Endothelial cell of umbilical vein (primary cell): Measurements from ENCODE around the gene ADORA2A. TPM values are rescaled to one million over a fixed set of nuclear protein-coding genes. Genes with fewer than 3 reads are reported as not detected.
A peak's percentile ranks its signal among the peaks of the same experiment; 100 is the strongest.

Source experiments
- BruUV-seq: library from RNA; stranded (reverse); fragments of 400-500 nt; replicated peaks from 2 replicates; lab custom pipeline; 2021; lab: Mats Ljungman, UMichigan
- CTCF ChIA-PET: fragments of 300-600, 350-600 bp; sonication (Branson Sonifier 250); formaldehyde crosslinking; loops from one replicate; lab custom pipeline; 2021; ENCODE audit warnings: antibody characterized with exemption, inconsistent platforms; lab: Charles Lee
- POLR2A ChIA-PET: fragments of 300-600, 350-600 bp; sonication (Branson Sonifier 250); formaldehyde crosslinking; loops from one replicate; lab custom pipeline; 2021; ENCODE audit warnings: antibody characterized with exemption, inconsistent platforms; lab: Charles Lee
- DNase-seq: peaks from one replicate; pipeline ENCODE4 v3.0.0-alpha.2; 2011; ENCODE audit warnings: low read depth, low spot score
- FAIRE-seq: peaks from 2 replicates; lab custom pipeline; 2011; peaks lifted over from hg19 to GRCh38; lab: Jason Lieb, UNC
- H2AFZ ChIP-seq: 2 replicates; pipeline ENCODE4 v1.6.0; 2012; ENCODE audit warnings: low read depth, low read length, control low read depth, inconsistent platforms
- H3K27ac ChIP-seq: 2 replicates; pipeline ENCODE4 v1.5.1; 2011; ENCODE audit warnings: low read depth, mild to moderate bottlenecking, control low read depth, low read length, moderate library complexity; ENCODE audit not compliant: insufficient read depth
- H3K27me3 ChIP-seq, 2 experiments: 2 replicates each; pipeline versions ENCODE4 v1.6.0 to v1.6.1; 2011; ENCODE audit warnings: low read length in 2 of 2, mixed read lengths in 1 of 2; ENCODE audit not compliant: control insufficient read depth in 2 of 2, insufficient read depth in 2 of 2
- H3K36me3 ChIP-seq, 2 experiments: 2 replicates in 1 of 2; 3 replicates in 1 of 2; pipeline ENCODE4 v1.5.1; 2011; ENCODE audit warnings: low read length in 2 of 2, mild to moderate bottlenecking in 1 of 2, moderate library complexity in 1 of 2; ENCODE audit not compliant: control insufficient read depth in 2 of 2, insufficient read depth in 2 of 2; ENCODE audit errors: extremely low read depth in 1 of 2
- H3K4me1 ChIP-seq: 3 replicates; pipeline ENCODE4 v1.5.1; 2011; ENCODE audit warnings: mild to moderate bottlenecking, low read length; ENCODE audit not compliant: control insufficient read depth, insufficient read depth; ENCODE audit errors: extremely low read depth
- H3K4me2 ChIP-seq: 2 replicates; pipeline ENCODE4 v1.6.1; 2011; ENCODE audit warnings: low read length, control low read depth, mixed read lengths; ENCODE audit not compliant: insufficient read depth
- H3K4me3 ChIP-seq, 3 experiments: fragments of 200-600 bp in 1 of 3; sonication (generic), shearing (Covaris generic) in 1 of 3; replicated peaks in 1 of 3; 2 replicates each; pipeline ENCODE4 v1.5.1; 2011 to 2016; ENCODE audit warnings: control low read depth in 3 of 3, low read length in 3 of 3, mild to moderate bottlenecking in 2 of 3, inconsistent platforms in 1 of 3, low read depth in 1 of 3, moderate library complexity in 1 of 3; ENCODE audit not compliant: insufficient read depth in 1 of 3
- H3K79me2 ChIP-seq: 2 replicates; pipeline ENCODE4 v1.6.0; 2012; ENCODE audit warnings: low read length, inconsistent platforms; ENCODE audit not compliant: control insufficient read depth, insufficient read depth
- H3K9ac ChIP-seq: replicated peaks from 2 replicates; pipeline ENCODE3; 2011; ENCODE audit warnings: low read length, control low read depth; ENCODE audit not compliant: insufficient read depth; ENCODE audit errors: extremely low read depth
- H3K9me1 ChIP-seq: replicated peaks from 3 replicates; pipeline ENCODE4 v1.6.0; 2011; ENCODE audit warnings: mild to moderate bottlenecking, low read length; ENCODE audit not compliant: control insufficient read depth, insufficient read depth; ENCODE audit errors: extremely low read depth
- H3K9me3 ChIP-seq: replicated peaks from 2 replicates; pipeline ENCODE4 v1.5.1; 2012; ENCODE audit warnings: low read length, inconsistent platforms; ENCODE audit not compliant: control insufficient read depth, insufficient read depth
- H4K20me1 ChIP-seq: replicated peaks from 2 replicates; pipeline ENCODE3; 2011; ENCODE audit warnings: mild to moderate bottlenecking, low read length; ENCODE audit not compliant: control insufficient read depth, insufficient read depth; ENCODE audit errors: extremely low read depth
- POLR2A ChIP-seq: IDR thresholded peaks from 2 replicates; pipeline ENCODE4 v1.6.1; 2012; ENCODE audit warnings: low read depth, mild to moderate bottlenecking, control low read depth, low read length
- POLR2AphosphoS5 ChIP-seq: IDR thresholded peaks from 2 replicates; pipeline ENCODE4 v1.6.1; 2012; ENCODE audit warnings: low read depth, mild to moderate bottlenecking, control low read depth, low read length, moderate library complexity; ENCODE audit not compliant: insufficient read depth
- dilution Hi-C: fragments of 300-500 bp; cut with MboI; formaldehyde crosslinking; loops from one replicate; pipeline ENCODE4 v1.15.0; 2019; ENCODE audit warnings: low sequenced_read_pairs; ENCODE audit not compliant: extremely low pct_ligation_motif_present
- intact Hi-C: fragments of 100-400 bp; cut with micrococcal nuclease; formaldehyde crosslinking; loops from one replicate; pipeline ENCODE4 v1.10.0; 2022
- polyA plus RNA-seq, 4 experiments: library from polyadenylated mRNA; depleted of rRNA in 3 of 4; stranded (reverse) in 3 of 4; unstranded in 1 of 4; fragments of >200 nt; gene quantifications; 2 replicates each; pipeline versions ENCODE4 v1.2.1 to v1.2.3, GENCODE V29; 2011 to 2012; ENCODE audit warnings: missing spikeins in 1 of 4
- total RNA-seq: library from RNA; stranded (reverse); gene quantifications from 2 replicates; pipeline ENCODE4 v1.2.3, GENCODE V29; 2021
- TF ChIP-seq, protein P1 (sequence below), 2 donors: IDR thresholded peaks; 1 replicate in 1 of 2; 2 replicates in 1 of 2; pipeline ENCODE4 v1.5.1; 2011; ENCODE audit warnings: low read length in 2 of 2, mild to moderate bottlenecking in 2 of 2, moderate library complexity in 2 of 2, control low read depth in 1 of 2, inconsistent platforms in 1 of 2, low read depth in 1 of 2; ENCODE audit not compliant: insufficient read depth in 1 of 2; ENCODE audit errors: extremely low read depth in 1 of 2

Gene ADORA2A
- total and polyA plus RNA-seq, 2 donors (not counting 3 experiments of a cell fraction or from before 2014, with no cell fraction given), result 20.0 to 33.1 TPM

DNA sequence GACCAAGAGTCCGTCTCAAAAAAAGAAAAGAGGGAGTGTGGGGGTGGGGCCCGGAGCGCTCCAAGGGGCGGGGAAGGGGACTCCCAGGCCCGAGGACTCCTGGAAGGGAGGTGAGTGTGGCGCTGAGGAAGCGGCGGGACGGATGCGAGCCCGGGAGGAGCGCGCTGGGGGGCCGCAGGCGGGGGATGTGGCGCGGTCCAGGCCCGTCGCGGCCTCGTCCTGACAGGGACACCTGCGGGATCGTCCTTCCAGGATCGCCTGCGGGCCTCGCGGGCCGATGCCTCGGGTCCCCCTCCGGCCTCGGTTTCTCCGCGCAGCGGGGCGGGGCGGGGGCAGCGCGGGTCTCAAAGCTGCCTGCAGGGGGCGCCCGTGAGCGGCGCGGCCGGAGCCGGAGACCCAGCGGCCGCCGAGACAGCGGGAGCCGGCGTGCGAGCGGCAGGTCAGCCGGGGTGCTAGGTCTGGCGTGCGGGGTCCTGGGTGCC, 3.8 kb upstream of the ADORA2A start:
- Histone ChIP-seq H4K20me1 (no peaks in the 10 kb centered on the region), H3K36me3 (peaks cover 0 to 2% of the 10 kb centered on the region in 2 experiments), H3K4me2 (peak overlapping the region; percentile 42), H3K4me3 (peak overlapping the region in 2 of 3 experiments; percentile 34 to 82), H3K9me3 (no peaks in the 10 kb centered on the region), H3K4me1 (peaks cover 27% of the 10 kb centered on the region), H2AFZ (peak overlapping the region; percentile 57), H3K9me1 (no peaks in the 10 kb centered on the region), H3K27me3 (no peaks in the 10 kb centered on the region), H3K79me2 (no peaks in the 10 kb centered on the region), H3K27ac (no peak overlapping the region), H3K9ac (no peak overlapping the region)
- FAIRE-seq (no peak), DNase-seq (peak; percentile 44)
- BruUV-seq, result no TSS peak
- CTCF ChIA-PET, result interaction anchor here (0.8 to 7.7 kb wide), 22 partner anchors 8 to 106 kb away, joined by 3 to 64 read pairs (median 5); no protein-coding TSS in a partner anchor
- intact Hi-C loops (loop anchor here (1.0 kb wide), 2 partner anchors 80 to 102 kb away; no protein-coding TSS in a partner anchor), dilution Hi-C loops (no loop called here)
- POLR2A ChIA-PET, result no interaction called here
- TF ChIP-seq, protein P1, sequence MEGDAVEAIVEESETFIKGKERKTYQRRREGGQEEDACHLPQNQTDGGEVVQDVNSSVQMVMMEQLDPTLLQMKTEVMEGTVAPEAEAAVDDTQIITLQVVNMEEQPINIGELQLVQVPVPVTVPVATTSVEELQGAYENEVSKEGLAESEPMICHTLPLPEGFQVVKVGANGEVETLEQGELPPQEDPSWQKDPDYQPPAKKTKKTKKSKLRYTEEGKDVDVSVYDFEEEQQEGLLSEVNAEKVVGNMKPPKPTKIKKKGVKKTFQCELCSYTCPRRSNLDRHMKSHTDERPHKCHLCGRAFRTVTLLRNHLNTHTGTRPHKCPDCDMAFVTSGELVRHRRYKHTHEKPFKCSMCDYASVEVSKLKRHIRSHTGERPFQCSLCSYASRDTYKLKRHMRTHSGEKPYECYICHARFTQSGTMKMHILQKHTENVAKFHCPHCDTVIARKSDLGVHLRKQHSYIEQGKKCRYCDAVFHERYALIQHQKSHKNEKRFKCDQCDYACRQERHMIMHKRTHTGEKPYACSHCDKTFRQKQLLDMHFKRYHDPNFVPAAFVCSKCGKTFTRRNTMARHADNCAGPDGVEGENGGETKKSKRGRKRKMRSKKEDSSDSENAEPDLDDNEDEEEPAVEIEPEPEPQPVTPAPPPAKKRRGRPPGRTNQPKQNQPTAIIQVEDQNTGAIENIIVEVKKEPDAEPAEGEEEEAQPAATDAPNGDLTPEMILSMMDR (IDR thresholded peaks at IDR 0.05; ENCODE audit: extremely low read depth in 1 of 2, insufficient read depth in 1 of 2, low read depth in 1 of 2, low read length in 2 of 2), result peak; percentile 73 to 85
- TF ChIP-seq POLR2A, result no peak
- peak; percentile 27 for TF ChIP-seq POLR2AphosphoS5
